ENCODE measurements around the gene ZNF175.
A peak's percentile ranks its signal among the peaks of the same experiment; 100 is the strongest.

ZNF175 gene

GRCh38 chr19:51593138-51593890 lies 22.2 kb downstream of the ZNF175 start:
- Mint-ChIP-seq H3K27ac (no peak overlapping the region), H3K36me3 (ENCODE audit: low read depth) (peaks cover 12% of the 10 kb centered on the region), H3K9me3 (peaks cover 14% of the 10 kb centered on the region), H3K4me1 (peaks cover 20% of the 10 kb centered on the region), H3K4me3 (peak overlapping the region; percentile 88), H3K27me3 (peaks cover 7% of the 10 kb centered on the region)
- ATAC-seq (no peak), DNase-seq (no peak)

- DNase-seq (peak; percentile 95), ATAC-seq (peak; percentile 99)
- Mint-ChIP-seq H3K4me3 (peak overlapping the region; percentile 88), H3K4me1 (peaks cover 20% of the 10 kb centered on the region), H3K27me3 (peaks cover 10% of the 10 kb centered on the region), H3K27ac (peak overlapping the region; percentile 87), H3K9me3 (peaks cover 10% of the 10 kb centered on the region), H3K36me3 (ENCODE audit: low read depth) (peaks cover 8% of the 10 kb centered on the region)
Observed at GRCh38 chr19:51593969-51594773, 23.1 kb downstream of the ZNF175 start.

- H3K4me3 Mint-ChIP-seq, result peak overlapping the region; percentile 88
- ATAC-seq, result no peak
- H3K27me3 Mint-ChIP-seq, result peaks cover 15% of the 10 kb centered on the region
- peak overlapping the region; percentile 87 for H3K27ac Mint-ChIP-seq
- peaks cover 6% of the 10 kb centered on the region for H3K9me3 Mint-ChIP-seq
- peaks cover 4% of the 10 kb centered on the region for H3K36me3 Mint-ChIP-seq (ENCODE audit: low read depth)
- H3K4me1 Mint-ChIP-seq, result peaks cover 20% of the 10 kb centered on the region
- no peak for DNase-seq
Observed at GRCh38 chr19:51594774-51595109, 23.7 kb downstream of the ZNF175 start.

GRCh38 chr19:51595190-51596175 lies 24.4 kb downstream of the ZNF175 start:
- Mint-ChIP-seq H3K4me3 (peak overlapping the region; percentile 88), H3K27ac (peak overlapping the region; percentile 87), H3K27me3 (peaks cover 22% of the 10 kb centered on the region), H3K4me1 (peaks cover 20% of the 10 kb centered on the region), H3K9me3 (peaks cover 6% of the 10 kb centered on the region), H3K36me3 (ENCODE audit: low read depth) (peaks cover 2% of the 10 kb centered on the region)
- DNase-seq, result no peak
- ATAC-seq, result no peak

GRCh38 chr19:51598159-51598915 lies 27.3 kb downstream of the ZNF175 start:
- Mint-ChIP-seq H3K9me3 (peaks cover 6% of the 10 kb centered on the region), H3K27me3 (peaks cover 45% of the 10 kb centered on the region), H3K4me3 (no peak overlapping the region), H3K36me3 (ENCODE audit: low read depth) (peaks cover 2% of the 10 kb centered on the region), H3K4me1 (peaks cover 25% of the 10 kb centered on the region), H3K27ac (no peak overlapping the region)
- ATAC-seq (no peak), DNase-seq (no peak)

DNA sequence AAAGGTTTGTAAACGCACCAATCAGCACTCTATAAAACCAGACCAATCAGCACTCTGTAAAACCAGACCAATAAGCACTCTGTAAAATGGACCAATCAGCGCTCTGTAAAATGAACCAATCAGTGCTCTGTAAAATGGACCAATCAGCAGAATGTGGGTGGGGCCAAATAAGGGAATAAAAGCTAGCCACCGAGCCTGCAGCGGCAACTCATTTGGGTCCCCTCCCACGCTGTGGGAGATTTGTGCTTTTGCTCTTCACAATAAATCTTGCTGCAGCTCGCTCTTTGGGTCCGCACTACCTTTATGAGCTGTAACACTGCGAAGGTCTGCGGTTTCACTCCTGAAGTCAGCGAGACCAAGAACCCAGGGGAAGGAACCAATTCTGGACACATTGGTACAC lies 28.0 kb downstream of the ZNF175 start:
- Mint-ChIP-seq H3K27ac (no peak overlapping the region), H3K27me3 (peaks cover 46% of the 10 kb centered on the region), H3K9me3 (peaks cover 6% of the 10 kb centered on the region), H3K4me3 (no peak overlapping the region), H3K4me1 (peaks cover 18% of the 10 kb centered on the region), H3K36me3 (ENCODE audit: low read depth) (peaks cover 2% of the 10 kb centered on the region)
- no peak for ATAC-seq
- no peak for DNase-seq

- peaks cover 48% of the 10 kb centered on the region for H3K27me3 Mint-ChIP-seq
- H3K4me3 Mint-ChIP-seq, result no peak overlapping the region
- peaks cover 6% of the 10 kb centered on the region for H3K4me1 Mint-ChIP-seq
- ATAC-seq (peak; percentile 50), DNase-seq (no peak)
- no peak overlapping the region for H3K27ac Mint-ChIP-seq
- no peaks in the 10 kb centered on the region for H3K36me3 Mint-ChIP-seq (ENCODE audit: low read depth)
- no peaks in the 10 kb centered on the region for H3K9me3 Mint-ChIP-seq
Observed at GRCh38 chr19:51600940-51601580, 30.0 kb downstream of the ZNF175 start.

- peaks cover under 1% of the 10 kb centered on the region for H3K9me3 Mint-ChIP-seq
- H3K4me1 Mint-ChIP-seq, result peaks cover 18% of the 10 kb centered on the region
- ATAC-seq, result no peak
- H3K27me3 Mint-ChIP-seq, result peaks cover 52% of the 10 kb centered on the region
- no peak overlapping the region for H3K27ac Mint-ChIP-seq
- DNase-seq, result no peak
- H3K4me3 Mint-ChIP-seq, result no peak overlapping the region
- H3K36me3 Mint-ChIP-seq (ENCODE audit: low read depth), result no peaks in the 10 kb centered on the region
Observed at GRCh38 chr19:51602189-51602854, 31.2 kb downstream of the ZNF175 start.

DNA sequence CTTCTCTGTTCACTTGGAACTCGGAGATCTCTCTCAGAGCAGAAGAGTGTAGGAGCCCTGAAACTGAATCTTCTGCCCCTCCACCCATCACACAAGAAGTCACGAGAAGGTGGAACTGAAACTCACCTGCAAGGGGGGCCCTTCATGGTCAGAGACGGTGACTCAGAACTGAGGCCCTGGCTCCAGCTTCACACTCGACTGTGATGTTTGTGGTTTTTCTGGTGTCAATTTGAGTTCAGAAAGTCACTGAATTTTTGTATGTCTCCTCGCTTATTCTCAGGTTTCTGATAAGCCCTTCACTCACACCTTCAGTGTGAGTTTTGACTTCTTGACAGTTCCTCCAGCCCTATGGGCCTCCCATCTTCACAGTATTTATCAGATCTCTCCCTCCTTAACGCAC lies 36.0 kb downstream of the ZNF175 start:
- DNase-seq (peak; percentile 39), ATAC-seq (peak; percentile 84)
- H3K4me3 Mint-ChIP-seq, result no peak overlapping the region
- peaks cover 3% of the 10 kb centered on the region for H3K36me3 Mint-ChIP-seq (ENCODE audit: low read depth)
- peaks cover 32% of the 10 kb centered on the region for H3K4me1 Mint-ChIP-seq
- H3K9me3 Mint-ChIP-seq, result peaks cover 5% of the 10 kb centered on the region
- H3K27ac Mint-ChIP-seq, result peak overlapping the region; percentile 76
- H3K27me3 Mint-ChIP-seq, result peaks cover 39% of the 10 kb centered on the region

DNA sequence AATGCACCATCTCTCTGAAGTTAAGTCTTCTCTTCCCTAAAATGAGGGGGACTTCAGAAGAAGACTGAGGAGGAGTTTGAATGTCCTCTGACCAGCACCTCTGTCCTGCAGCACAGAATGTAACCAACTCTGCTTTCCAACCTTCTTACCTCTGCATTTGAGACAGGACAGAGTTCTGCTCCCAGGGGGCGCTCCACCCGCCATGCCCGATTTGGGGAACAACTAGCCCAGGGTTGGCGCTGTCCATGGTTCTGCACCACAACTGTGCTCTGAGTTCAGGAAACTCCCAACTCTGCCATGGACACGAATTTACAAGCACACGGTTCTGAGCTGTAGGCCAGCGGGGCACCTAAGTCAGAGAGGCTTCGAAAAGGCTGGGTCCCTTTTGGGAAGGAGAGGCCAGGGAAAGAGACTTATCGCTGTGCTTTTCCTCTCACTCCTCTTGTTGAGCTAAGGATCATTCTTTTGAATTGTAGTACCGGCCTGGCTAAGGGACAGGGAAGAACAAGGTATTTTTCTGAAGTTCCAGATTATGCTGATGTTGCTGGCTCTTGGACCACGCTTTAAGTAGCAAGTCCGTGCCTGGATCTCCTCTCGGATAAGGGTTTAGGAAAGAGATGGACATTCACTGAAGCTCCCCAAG lies 37.0 kb downstream of the ZNF175 start:
- Mint-ChIP-seq H3K36me3 (ENCODE audit: low read depth) (peaks cover 3% of the 10 kb centered on the region), H3K27me3 (peaks cover 41% of the 10 kb centered on the region), H3K4me1 (peaks cover 27% of the 10 kb centered on the region), H3K9me3 (peaks cover 12% of the 10 kb centered on the region), H3K4me3 (no peak overlapping the region), H3K27ac (no peak overlapping the region)
- peak; percentile 29 for ATAC-seq
- peak; percentile 81 for DNase-seq

DNA sequence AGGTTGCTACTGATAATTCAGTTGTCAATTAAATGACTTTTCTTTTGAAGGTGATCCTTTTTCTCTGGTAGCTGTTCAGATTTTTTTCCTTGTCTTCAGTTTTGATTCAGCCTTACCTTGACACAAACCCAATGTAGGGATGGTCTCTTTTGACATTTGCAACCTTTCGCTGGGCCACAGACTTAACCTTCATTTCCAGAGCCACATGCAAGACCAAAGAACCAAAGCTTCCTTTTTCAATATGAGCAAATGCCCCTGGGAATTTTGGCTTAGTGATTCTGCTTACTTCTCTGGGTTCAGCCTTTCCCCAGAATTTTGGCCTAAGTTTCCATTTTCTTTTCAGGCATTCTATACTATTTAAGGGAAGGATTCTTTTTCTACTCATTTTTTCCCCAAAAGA lies 39.5 kb downstream of the ZNF175 start:
- H3K27me3 Mint-ChIP-seq, result peaks cover 43% of the 10 kb centered on the region
- H3K4me1 Mint-ChIP-seq, result peaks cover 27% of the 10 kb centered on the region
- DNase-seq (no peak), ATAC-seq (no peak)
- H3K4me3 Mint-ChIP-seq, result no peak overlapping the region
- peaks cover 13% of the 10 kb centered on the region for H3K9me3 Mint-ChIP-seq
- peaks cover 3% of the 10 kb centered on the region for H3K36me3 Mint-ChIP-seq (ENCODE audit: low read depth)
- no peak overlapping the region for H3K27ac Mint-ChIP-seq

DNA sequence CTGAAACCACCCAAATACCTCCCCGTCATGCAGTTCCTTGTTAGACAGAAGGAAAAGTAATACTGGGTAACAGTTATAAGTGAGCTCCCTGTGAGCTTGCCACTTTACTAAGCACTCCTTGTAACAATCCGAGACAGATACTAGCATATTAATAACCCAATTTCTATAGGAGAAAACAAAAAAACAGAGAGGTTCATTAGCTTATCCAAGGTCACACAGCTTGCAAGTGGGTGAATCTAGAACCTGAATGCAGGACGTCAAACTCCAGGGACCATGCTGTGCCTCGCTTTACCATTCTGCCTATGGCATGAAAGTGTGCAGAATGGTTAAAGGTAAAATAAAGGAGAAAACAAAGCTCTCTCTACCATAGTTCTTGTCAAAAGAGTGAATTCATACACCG lies 43.7 kb downstream of the ZNF175 start:
- Mint-ChIP-seq H3K27me3 (peaks cover 36% of the 10 kb centered on the region), H3K4me3 (no peak overlapping the region), H3K4me1 (peaks cover 3% of the 10 kb centered on the region), H3K36me3 (ENCODE audit: low read depth) (peaks cover 3% of the 10 kb centered on the region), H3K27ac (no peak overlapping the region), H3K9me3 (peaks cover 9% of the 10 kb centered on the region)
- DNase-seq (no peak), ATAC-seq (no peak)
